Measurements from ENCODE around the gene TBPL2. TPM values are rescaled to one million over a fixed set of nuclear protein-coding genes. Genes with fewer than 3 reads are reported as not detected.
"Not testable (repeated sequence)": the region's sequence is repeated elsewhere in the genome, so short reads cannot be mapped to it uniquely, and the experiment has no call there.

The TBPL2 gene
- total and polyA plus RNA-seq, 8 donors, result not detected

- intact Hi-C loops (cut with DNase I), result no loop called here
- TF ChIP-seq CTCF (IDR thresholded peaks at IDR 0.05), result no peak
- Histone ChIP-seq H3K27ac (no peak overlapping the region), H3K9me3 (no peaks in the 10 kb centered on the region), H3K4me1 (no peaks in the 10 kb centered on the region), H3K36me3 (no peaks in the 10 kb centered on the region), H3K27me3 (no peaks in the 10 kb centered on the region), H3K4me3 (no peak overlapping the region)
- no peak for DNase-seq
- no peak for FAIRE-seq
- WGBS, 2 donors, result 67 to 71% methylated on average over 4 of the region's 4 CpGs
- ATAC-seq, result no peak
Measured at GRCh38 chr14:55426891-55427290, 13.5 kb downstream of the TBPL2 start.

- WGBS, 2 donors, result 60 to 68% methylated on average over 1 of the region's 1 CpG
- no peak for TF ChIP-seq CTCF (IDR thresholded peaks at IDR 0.05)
- no peak for FAIRE-seq
Measured at GRCh38 chr14:55425091-55425490, 15.3 kb downstream of the TBPL2 start.

GRCh38 chr14:55423969-55424368 is 16.4 kb downstream of the TBPL2 start:
- H3K4me3 ChIP-seq, result no peak overlapping the region
- no peak for ATAC-seq
- no peaks in the 10 kb centered on the region for H3K4me1 ChIP-seq
- intact Hi-C loops (cut with DNase I), result no loop called here
- no peaks in the 10 kb centered on the region for H3K27me3 ChIP-seq
- TF ChIP-seq CTCF (IDR thresholded peaks at IDR 0.05), result no peak
- no peak for DNase-seq
- H3K9me3 ChIP-seq, result no peaks in the 10 kb centered on the region
- WGBS, 2 donors, result 41 to 50% methylated on average over 2 of the region's 2 CpGs
- no peaks in the 10 kb centered on the region for H3K36me3 ChIP-seq
- FAIRE-seq, result no peak
- no peak overlapping the region for H3K27ac ChIP-seq

More at GRCh38 chr14:55425091-55425490, 15.3 kb downstream of the TBPL2 start:
- no peak for ATAC-seq
- intact Hi-C loops (cut with DNase I), result no loop called here
- Histone ChIP-seq H3K27ac (no peak overlapping the region), H3K27me3 (no peaks in the 10 kb centered on the region), H3K4me1 (no peaks in the 10 kb centered on the region), H3K36me3 (no peaks in the 10 kb centered on the region), H3K9me3 (no peaks in the 10 kb centered on the region), H3K4me3 (no peak overlapping the region)
- DNase-seq, result no peak

- intact Hi-C loops (cut with DNase I); DNase-seq: not testable (repeated sequence)
Measured at GRCh38 chr14:55422338-55422737, 18.1 kb downstream of the TBPL2 start.

GRCh38 chr14:55419663-55420062 is 20.8 kb downstream of the TBPL2 start:
- no peak for ATAC-seq

More at GRCh38 chr14:55422338-55422737, 18.1 kb downstream of the TBPL2 start:
- not testable (repeated sequence) for H3K36me3 ChIP-seq, H3K4me3 ChIP-seq, H3K9me3 ChIP-seq, H3K27me3 ChIP-seq, ATAC-seq, H3K27ac ChIP-seq, H3K4me1 ChIP-seq, FAIRE-seq
- WGBS, 2 donors, result 81 to 83% methylated on average over 11 of the region's 11 CpGs

More at GRCh38 chr14:55419663-55420062, 20.8 kb downstream of the TBPL2 start:
- Histone ChIP-seq H3K9me3 (no peaks in the 10 kb centered on the region), H3K27me3 (no peaks in the 10 kb centered on the region), H3K27ac (no peak overlapping the region), H3K4me1 (peaks cover 0 to 5% (median 3%) of the 10 kb centered on the region in 3 donors), H3K36me3 (no peaks in the 10 kb centered on the region), H3K4me3 (no peak overlapping the region)
- no peak for DNase-seq
- WGBS, 2 donors, result 83 to 96% methylated on average over 1 of the region's 1 CpG
- FAIRE-seq, result no peak
- no peak for TF ChIP-seq CTCF (IDR thresholded peaks at IDR 0.05)
- intact Hi-C loops (cut with DNase I), result no loop called here
